ENCODE data around the gene CSTPP1. TPM values are rescaled to one million over a fixed set of nuclear protein-coding genes. Genes with fewer than 3 reads are reported as not detected.
"Not testable (repeated sequence)": the region's sequence is repeated elsewhere in the genome, so short reads cannot be mapped to it uniquely, and the experiment has no call there.

Gene CSTPP1
- total RNA-seq, 4 donors from 2014 or later, result 13.3 to 26.4 (median 19.1) TPM

DNA sequence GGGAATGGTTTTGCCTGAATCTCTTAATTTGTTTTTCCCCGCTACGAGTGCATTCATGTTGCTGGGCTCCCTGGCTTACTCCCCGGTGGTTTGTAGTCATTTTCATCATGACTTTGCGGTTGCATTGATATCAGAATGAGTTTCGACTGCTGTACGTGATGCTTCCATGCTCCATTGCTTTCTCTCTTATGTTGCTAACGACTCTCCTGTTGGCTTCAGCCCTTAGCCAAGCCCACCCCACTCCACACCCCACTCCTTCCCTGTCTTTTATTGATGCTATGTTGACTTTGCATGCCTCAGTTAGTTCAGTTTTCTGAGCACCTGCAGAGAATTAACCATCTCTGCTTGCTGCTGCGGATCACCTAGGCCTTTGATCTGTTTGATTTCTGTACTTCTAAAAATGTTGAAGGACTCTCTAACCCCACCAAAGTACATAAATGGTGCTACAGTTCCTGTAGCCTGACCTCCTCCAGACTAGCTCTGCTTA is 174.8 kb downstream of the CSTPP1 start:
- Histone ChIP-seq H3K9me3 (no peaks in the 10 kb centered on the region), H3K4me1 (peaks cover 0 to 25% (median 21%) of the 10 kb centered on the region in 4 donors), H3K36me3 (no peaks in the 10 kb centered on the region), H3K27me3 (no peaks in the 10 kb centered on the region), H3K27ac (replicated peaks in 1 of 4) (no peak overlapping the region), H3K4me3 (no peak overlapping the region)
- 95% methylated on average over 8 of the region's 8 CpGs for WGBS
- intact Hi-C loops (cut with DNase I), result no loop called here
- no peak for TF ChIP-seq POLR2A (IDR thresholded peaks at IDR 0.05; ENCODE audit: low read depth)
- no peak for TF ChIP-seq EP300 (IDR thresholded peaks at IDR 0.05)
- no peak for DNase-seq (ENCODE audit: extremely low spot score)

DNA sequence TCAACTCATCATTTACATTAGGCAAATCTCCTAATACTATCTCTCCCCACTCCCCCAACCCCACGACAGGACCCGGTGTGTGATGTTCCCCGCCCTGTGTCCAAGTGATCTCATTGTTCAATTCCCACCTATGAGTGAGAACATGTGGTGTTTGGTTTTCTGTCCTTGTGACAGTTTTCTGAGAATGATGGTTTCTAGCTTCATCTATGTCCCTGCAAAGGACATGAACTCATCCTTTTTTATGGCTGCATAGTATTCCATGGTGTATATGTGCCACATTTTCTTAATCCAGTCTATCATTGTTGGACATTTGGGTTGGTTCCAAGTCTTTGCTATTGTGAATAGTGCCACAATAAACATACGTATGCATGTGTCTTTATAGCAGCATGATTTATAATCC is 176.4 kb downstream of the CSTPP1 start:
- H3K27ac ChIP-seq (replicated peaks in 1 of 4); intact Hi-C loops (cut with DNase I); H3K9me3 ChIP-seq; H3K27me3 ChIP-seq; H3K4me3 ChIP-seq; DNase-seq (ENCODE audit: extremely low spot score); H3K36me3 ChIP-seq: not testable (repeated sequence)
- WGBS, result 92% methylated on average over 3 of the region's 4 CpGs
- H3K4me1 ChIP-seq, result peaks cover 0 to 20% (median 11%) of the 10 kb centered on the region in 4 donors

DNA sequence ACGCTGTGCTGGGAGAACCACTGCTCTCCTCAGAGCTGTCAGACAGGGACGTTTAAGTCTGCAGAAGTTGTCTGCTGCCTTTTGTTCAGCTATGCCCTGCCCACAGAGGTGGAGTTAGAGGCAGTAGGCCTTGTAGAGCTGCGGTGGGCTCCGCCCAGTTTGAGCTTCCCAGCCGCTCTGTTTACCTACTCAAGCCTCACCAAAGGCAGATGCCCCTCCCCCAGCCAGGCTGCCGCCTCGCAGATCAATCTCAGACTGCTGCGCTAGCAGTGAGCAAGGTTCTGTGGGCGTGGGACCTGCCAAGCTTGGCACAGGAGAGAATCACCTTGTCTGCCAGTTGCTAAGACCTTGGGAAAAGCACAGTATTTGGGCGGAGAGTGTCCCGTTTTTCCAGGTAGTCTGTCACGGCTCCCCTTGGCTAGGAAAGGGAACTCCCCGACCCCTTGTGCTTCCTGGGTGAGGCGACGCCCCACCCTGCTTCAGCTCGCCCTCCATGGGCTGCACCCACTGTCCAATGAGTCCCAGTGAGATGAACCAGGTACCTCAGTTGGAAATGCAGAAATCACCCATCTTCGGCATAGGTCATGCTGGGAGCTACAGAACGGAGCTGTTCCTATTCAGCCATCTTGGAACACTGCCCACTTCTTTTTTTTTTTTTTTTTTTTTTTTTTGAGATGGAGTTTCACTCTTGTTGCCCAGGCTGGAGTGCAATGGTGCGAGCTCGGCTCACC is 182.6 kb downstream of the CSTPP1 start:
- intact Hi-C loops (cut with DNase I); H3K27ac ChIP-seq (replicated peaks in 1 of 4); H3K9me3 ChIP-seq; H3K36me3 ChIP-seq; H3K27me3 ChIP-seq; DNase-seq (ENCODE audit: extremely low spot score); H3K4me3 ChIP-seq; H3K4me1 ChIP-seq: not testable (repeated sequence)
- 83% methylated on average over 18 of the region's 20 CpGs for WGBS

DNA sequence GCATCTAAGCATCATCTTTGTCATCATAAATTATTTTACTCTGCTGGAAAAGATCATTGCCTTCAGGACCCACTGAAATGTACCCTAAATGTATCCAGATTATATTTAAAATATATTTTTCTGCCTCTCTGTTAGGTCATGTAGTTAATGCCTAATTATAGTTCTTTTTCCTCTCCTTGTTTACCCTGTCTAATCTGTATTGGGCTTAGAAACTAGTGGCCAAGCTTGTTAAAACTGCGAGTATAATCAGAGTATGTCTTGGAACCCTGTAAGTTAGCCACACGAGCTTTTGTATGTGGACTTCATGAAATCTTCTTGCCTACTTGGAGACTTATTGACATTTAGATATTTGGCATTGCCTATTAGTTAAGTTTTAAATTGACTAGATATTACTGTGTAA is 184.5 kb downstream of the CSTPP1 start:
- H3K4me3 ChIP-seq, result no peak overlapping the region
- H3K4me1 ChIP-seq, result no peaks in the 10 kb centered on the region
- 91% methylated on average over 2 of the region's 2 CpGs for WGBS
- no peak overlapping the region for H3K27ac ChIP-seq (replicated peaks in 1 of 4)
- TF ChIP-seq POLR2A (IDR thresholded peaks at IDR 0.05; ENCODE audit: low read depth), result no peak
- no peak for TF ChIP-seq EP300 (IDR thresholded peaks at IDR 0.05)
- TF ChIP-seq POLR2AphosphoS5 (IDR thresholded peaks at IDR 0.05), result no peak
- TF ChIP-seq, protein P1, sequence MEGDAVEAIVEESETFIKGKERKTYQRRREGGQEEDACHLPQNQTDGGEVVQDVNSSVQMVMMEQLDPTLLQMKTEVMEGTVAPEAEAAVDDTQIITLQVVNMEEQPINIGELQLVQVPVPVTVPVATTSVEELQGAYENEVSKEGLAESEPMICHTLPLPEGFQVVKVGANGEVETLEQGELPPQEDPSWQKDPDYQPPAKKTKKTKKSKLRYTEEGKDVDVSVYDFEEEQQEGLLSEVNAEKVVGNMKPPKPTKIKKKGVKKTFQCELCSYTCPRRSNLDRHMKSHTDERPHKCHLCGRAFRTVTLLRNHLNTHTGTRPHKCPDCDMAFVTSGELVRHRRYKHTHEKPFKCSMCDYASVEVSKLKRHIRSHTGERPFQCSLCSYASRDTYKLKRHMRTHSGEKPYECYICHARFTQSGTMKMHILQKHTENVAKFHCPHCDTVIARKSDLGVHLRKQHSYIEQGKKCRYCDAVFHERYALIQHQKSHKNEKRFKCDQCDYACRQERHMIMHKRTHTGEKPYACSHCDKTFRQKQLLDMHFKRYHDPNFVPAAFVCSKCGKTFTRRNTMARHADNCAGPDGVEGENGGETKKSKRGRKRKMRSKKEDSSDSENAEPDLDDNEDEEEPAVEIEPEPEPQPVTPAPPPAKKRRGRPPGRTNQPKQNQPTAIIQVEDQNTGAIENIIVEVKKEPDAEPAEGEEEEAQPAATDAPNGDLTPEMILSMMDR (IDR thresholded peaks at IDR 0.05), result no peak
- no peaks in the 10 kb centered on the region for H3K9me3 ChIP-seq
- no peak for DNase-seq (ENCODE audit: extremely low spot score)
- intact Hi-C loops (cut with DNase I), result no loop called here
- no peaks in the 10 kb centered on the region for H3K36me3 ChIP-seq
- no peaks in the 10 kb centered on the region for H3K27me3 ChIP-seq

DNA sequence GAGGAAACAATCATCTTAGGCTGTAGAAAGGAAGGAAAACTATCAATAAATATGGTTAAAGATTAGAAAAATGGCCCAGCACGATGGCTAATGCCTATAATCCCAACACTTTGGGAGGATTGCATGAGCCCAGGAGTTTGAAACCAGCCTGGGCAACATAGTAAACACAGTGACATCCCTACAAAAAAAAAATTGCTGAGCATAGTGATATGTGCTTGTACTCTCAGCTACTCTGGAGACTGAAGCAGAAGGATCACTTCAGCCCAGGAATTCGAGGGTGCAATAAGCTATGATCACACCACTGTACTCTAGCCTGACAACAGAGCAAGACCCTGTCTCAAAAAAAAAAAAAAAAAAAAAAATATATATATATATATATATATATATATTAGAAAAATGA is 185.2 kb downstream of the CSTPP1 start:
- H3K27me3 ChIP-seq, result no peaks in the 10 kb centered on the region
- 83% methylated on average over 2 of the region's 2 CpGs for WGBS
- no peaks in the 10 kb centered on the region for H3K9me3 ChIP-seq
- H3K36me3 ChIP-seq, result no peaks in the 10 kb centered on the region
- H3K27ac ChIP-seq (replicated peaks in 1 of 4), result no peak overlapping the region
- no peak for DNase-seq (ENCODE audit: extremely low spot score)
- intact Hi-C loops (cut with DNase I), result no loop called here
- no peak for TF ChIP-seq POLR2A (IDR thresholded peaks at IDR 0.05; ENCODE audit: low read depth)
- TF ChIP-seq, protein P1 (IDR thresholded peaks at IDR 0.05), result no peak
- TF ChIP-seq POLR2AphosphoS5 (IDR thresholded peaks at IDR 0.05), result no peak
- no peak for TF ChIP-seq EP300 (IDR thresholded peaks at IDR 0.05)
- H3K4me1 ChIP-seq, result no peaks in the 10 kb centered on the region
- H3K4me3 ChIP-seq, result no peak overlapping the region

- 83% methylated on average over 2 of the region's 2 CpGs for WGBS
- no peak for DNase-seq (ENCODE audit: extremely low spot score)
- TF ChIP-seq POLR2AphosphoS5 (IDR thresholded peaks at IDR 0.05), result no peak
- TF ChIP-seq, protein P1 (IDR thresholded peaks at IDR 0.05), result no peak
Observed at GRCh38 chr11:47123094-47123493, 186.5 kb downstream of the CSTPP1 start.

More at GRCh38 chr11:47123094-47123493, 186.5 kb downstream of the CSTPP1 start:
- Histone ChIP-seq H3K36me3 (no peaks in the 10 kb centered on the region), H3K27ac (replicated peaks in 1 of 4) (no peak overlapping the region), H3K27me3 (no peaks in the 10 kb centered on the region), H3K4me1 (no peaks in the 10 kb centered on the region), H3K4me3 (no peak overlapping the region), H3K9me3 (no peaks in the 10 kb centered on the region)
- intact Hi-C loops (cut with DNase I), result no loop called here

All from esophagus muscularis mucosa (tissue), 4 donors.